ENCODE data around the gene ESRRG. TPM values are rescaled to one million over a fixed set of nuclear protein-coding genes. Genes with fewer than 3 reads are reported as not detected.

Gene ESRRG
- total and polyA plus RNA-seq, 7 donors, result under 0.01 to 0.71 (median 0.33) TPM

DNA sequence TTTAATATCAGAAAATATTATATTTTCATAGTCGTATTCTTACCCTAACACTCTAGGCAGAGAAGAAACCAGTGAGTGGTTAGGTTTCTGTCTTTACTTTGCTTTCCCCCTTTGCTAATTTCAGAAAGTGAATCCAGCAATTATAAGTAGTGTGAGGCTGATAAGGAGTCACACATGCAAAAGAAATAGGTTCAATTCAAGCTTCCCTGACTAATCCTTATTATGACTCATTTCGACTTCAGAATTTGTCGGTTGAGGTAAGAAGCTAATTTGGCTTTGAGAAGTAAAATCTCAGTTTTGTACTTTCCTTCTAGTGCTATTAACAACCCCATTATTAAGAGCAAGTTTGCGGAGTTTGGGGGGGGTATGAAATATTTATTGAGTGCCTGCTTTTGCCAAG is 22.4 kb downstream of the ESRRG start:
- WGBS, 2 donors, result 94% methylated on average over 4 of the region's 4 CpGs
- no peaks in the 10 kb centered on the region for H3K27me3 ChIP-seq
- H3K4me3 ChIP-seq, result no peak overlapping the region
- H3K27ac ChIP-seq, result no peak overlapping the region
- no peak for DNase-seq
- H3K9me3 ChIP-seq, result no peaks in the 10 kb centered on the region
- no peaks in the 10 kb centered on the region for H3K36me3 ChIP-seq
- intact Hi-C loops (cut with DNase I), result no loop called here
- no peak for TF ChIP-seq POLR2A (IDR thresholded peaks at IDR 0.05)
- no peak for TF ChIP-seq CTCF (IDR thresholded peaks at IDR 0.05)
- no peak for TF ChIP-seq POLR2AphosphoS5 (IDR thresholded peaks at IDR 0.05)
- TF ChIP-seq EP300 (IDR thresholded peaks at IDR 0.05), result no peak
- no peaks in the 10 kb centered on the region for H3K4me1 ChIP-seq

DNA sequence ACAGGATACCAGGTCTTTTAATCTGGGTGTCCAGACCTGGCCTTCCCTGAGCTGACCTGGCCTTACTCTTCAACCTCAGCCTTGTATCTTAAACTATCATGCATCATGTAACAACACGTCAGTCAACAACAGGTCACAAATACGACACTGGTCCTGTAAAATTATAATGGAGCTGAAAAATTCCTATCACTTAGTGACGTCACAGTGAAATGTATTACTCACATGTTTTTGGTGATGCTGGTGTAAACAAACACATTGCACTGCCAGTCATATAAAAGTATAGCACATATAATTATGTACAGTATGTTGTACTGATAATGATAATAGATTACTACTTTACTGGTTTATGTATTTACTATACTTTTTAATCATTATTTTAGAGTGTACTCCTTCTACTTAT is 31.5 kb downstream of the ESRRG start:
- no peaks in the 10 kb centered on the region for H3K9me3 ChIP-seq
- H3K4me1 ChIP-seq, result no peaks in the 10 kb centered on the region
- H3K36me3 ChIP-seq, result no peaks in the 10 kb centered on the region
- no peak for DNase-seq
- TF ChIP-seq CTCF (IDR thresholded peaks at IDR 0.05) (no peak), POLR2AphosphoS5 (IDR thresholded peaks at IDR 0.05) (no peak), POLR2A (IDR thresholded peaks at IDR 0.05) (no peak), EP300 (IDR thresholded peaks at IDR 0.05) (no peak)
- H3K27me3 ChIP-seq, result no peaks in the 10 kb centered on the region
- intact Hi-C loops (cut with DNase I), result no loop called here
- no peak overlapping the region for H3K27ac ChIP-seq
- H3K4me3 ChIP-seq, result no peak overlapping the region
- WGBS, 2 donors, result 90 to 93% methylated on average over 3 of the region's 3 CpGs

DNA sequence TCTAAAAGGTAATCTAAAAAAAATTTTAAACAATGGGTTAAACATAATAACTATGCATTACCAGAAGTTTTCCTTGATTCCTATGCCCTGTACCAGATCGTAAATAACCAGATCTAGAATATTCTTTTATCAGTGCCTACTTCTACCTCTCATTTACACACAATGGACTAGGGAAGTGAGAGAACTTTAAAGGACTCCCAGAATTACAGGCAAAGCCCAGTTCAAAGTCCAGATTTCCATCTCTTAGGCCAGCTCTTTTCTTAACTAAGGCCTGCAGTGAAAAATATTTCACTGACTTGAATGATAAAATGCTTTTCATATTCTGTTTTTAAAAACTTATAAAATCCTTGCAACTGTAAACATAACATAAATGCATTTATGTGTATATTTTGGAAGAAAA is 32.6 kb downstream of the ESRRG start:
- no peak overlapping the region for H3K4me3 ChIP-seq
- H3K9me3 ChIP-seq, result no peaks in the 10 kb centered on the region
- H3K27ac ChIP-seq, result no peak overlapping the region
- H3K36me3 ChIP-seq, result no peaks in the 10 kb centered on the region
- no peaks in the 10 kb centered on the region for H3K4me1 ChIP-seq
- 19 to 63% methylated on average over 1 of the region's 1 CpG for WGBS, 2 donors
- TF ChIP-seq POLR2A (IDR thresholded peaks at IDR 0.05) (no peak), POLR2AphosphoS5 (IDR thresholded peaks at IDR 0.05) (no peak), EP300 (IDR thresholded peaks at IDR 0.05) (no peak), CTCF (IDR thresholded peaks at IDR 0.05) (no peak)
- DNase-seq, result no peak
- intact Hi-C loops (cut with DNase I), result no loop called here
- H3K27me3 ChIP-seq, result no peaks in the 10 kb centered on the region

DNA sequence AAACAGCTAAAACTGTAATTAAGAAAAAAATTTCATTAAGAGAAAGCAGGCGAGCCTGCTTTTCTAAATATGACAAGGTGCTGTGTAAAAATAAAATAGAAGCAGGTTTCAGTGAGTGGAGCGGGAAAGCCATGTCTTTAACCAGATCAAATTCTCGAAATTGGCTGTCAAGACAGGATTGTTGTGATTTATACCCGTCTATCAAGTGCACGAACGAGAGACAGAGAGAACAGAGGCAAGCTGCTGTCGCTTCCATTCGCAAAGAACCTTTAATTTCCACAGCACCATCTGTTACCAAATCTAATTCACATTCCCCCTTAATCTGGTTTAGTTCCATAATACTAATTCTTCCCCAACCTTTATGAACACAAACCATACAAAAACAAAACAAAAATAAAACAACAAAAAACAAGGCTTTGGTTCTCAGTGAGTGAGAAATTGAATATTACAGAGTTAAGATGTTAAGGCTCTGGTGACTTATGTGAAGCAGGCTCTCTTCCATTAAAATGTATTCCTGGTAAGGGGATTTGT is 35.0 kb downstream of the ESRRG start:
- DNase-seq, result no peak
- Histone ChIP-seq H3K9me3 (no peaks in the 10 kb centered on the region), H3K27me3 (no peaks in the 10 kb centered on the region), H3K4me3 (no peak overlapping the region), H3K4me1 (no peaks in the 10 kb centered on the region), H3K36me3 (no peaks in the 10 kb centered on the region), H3K27ac (no peak overlapping the region)
- 88 to 91% methylated on average over 8 of the region's 8 CpGs for WGBS, 2 donors
- intact Hi-C loops (cut with DNase I), result no loop called here
- TF ChIP-seq CTCF (IDR thresholded peaks at IDR 0.05), result no peak
- TF ChIP-seq POLR2AphosphoS5 (IDR thresholded peaks at IDR 0.05), result no peak
- TF ChIP-seq POLR2A (IDR thresholded peaks at IDR 0.05), result no peak
- no peak for TF ChIP-seq EP300 (IDR thresholded peaks at IDR 0.05)
